Stimulated activated CD8-positive, alpha-beta memory T cell treated with anti-CD3 and anti-CD28 coated beads, Interleukin-15, amount 100 ng/mL, for 48 hours (primary cell): ENCODE results near the gene LEMD1.
"Not testable (repeated sequence)": the region's sequence is repeated elsewhere in the genome, so short reads cannot be mapped to it uniquely, and the experiment has no call there.

Experiments
- DNase-seq, 2 donors: peaks; one replicate each; pipeline ENCODE4 v3.0.0-alpha.2; 2020; ENCODE audit warnings: low read depth in 2 of 2

Gene LEMD1

DNA sequence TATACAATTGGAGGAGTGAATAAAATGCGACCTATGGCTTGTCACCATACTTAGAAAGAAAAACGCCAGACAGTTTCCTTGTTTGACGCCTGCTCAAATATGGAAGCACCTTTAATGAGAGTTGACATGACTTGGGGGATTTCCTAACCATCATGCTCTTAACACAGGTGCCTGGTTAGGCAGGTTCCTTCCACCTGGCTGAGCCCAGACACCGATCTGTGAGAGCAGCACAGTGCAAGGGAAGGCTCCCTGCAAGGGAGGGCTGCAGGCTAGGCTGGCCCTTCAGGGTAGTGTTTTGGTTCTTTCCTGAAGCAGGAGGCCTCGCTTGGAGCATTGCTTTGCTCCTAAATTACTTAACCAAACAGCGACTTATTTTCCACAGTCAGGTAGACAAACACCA is 40.6 kb downstream of the LEMD1 start:
- no peak for DNase-seq

DNA sequence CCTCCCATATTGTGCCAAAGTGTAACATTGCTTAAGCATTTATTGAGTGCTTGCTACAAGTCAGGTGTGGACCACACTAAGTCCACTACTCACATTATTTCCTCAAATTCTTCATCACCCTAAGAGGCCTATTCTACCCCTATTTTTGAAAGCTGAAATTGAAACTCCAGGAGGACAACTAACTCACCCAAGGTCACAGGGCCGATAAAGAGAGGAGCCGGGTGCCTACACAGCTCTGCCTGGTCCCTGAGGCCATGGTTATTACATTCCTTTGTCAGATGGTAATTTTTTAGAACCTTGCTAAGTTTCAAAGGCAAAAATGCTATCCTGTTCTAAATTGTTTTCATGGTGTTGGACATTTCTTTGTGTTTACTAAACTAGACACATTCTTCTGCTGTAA is 41.0 kb downstream of the LEMD1 start:
- no peak for DNase-seq

DNA sequence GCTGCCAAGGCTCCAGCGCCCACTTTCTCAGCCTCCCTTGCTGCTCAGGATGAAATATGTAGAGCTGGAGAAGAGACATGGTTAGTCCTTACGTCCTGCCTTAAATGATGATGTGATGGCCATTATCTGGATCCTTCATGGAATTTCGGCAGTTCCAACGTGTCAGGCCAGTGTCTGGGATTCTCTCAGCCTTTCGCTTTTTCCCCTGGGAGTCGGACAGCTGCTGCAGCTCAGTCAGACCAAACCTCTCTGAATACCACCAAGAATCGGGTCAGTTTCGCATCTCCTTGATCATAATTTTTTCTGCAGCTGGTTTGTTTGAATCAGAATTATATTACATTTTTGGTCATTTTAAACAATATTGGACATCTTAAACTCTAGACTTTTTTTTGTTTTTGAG is 42.8 kb downstream of the LEMD1 start:
- no peak for DNase-seq

DNA sequence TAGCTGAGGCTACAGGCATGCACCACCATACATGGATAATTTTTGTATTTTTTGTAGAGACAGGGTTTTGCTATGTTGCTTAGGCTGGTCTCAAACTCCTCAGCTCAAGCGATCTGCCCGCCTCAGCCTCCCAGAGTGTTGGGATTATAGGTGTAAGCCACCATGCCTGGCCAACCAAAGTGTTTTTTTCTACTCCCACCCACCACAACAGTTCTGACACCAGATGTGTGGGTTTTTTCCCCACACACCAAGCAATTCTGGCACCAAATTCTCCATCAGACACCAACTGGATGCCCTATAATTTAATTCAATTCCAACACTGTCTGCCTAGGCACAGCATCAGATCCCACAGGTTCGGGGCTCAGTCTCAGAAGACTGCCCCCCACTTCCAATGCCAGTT is 44.5 kb downstream of the LEMD1 start:
- DNase-seq = no peak

DNA sequence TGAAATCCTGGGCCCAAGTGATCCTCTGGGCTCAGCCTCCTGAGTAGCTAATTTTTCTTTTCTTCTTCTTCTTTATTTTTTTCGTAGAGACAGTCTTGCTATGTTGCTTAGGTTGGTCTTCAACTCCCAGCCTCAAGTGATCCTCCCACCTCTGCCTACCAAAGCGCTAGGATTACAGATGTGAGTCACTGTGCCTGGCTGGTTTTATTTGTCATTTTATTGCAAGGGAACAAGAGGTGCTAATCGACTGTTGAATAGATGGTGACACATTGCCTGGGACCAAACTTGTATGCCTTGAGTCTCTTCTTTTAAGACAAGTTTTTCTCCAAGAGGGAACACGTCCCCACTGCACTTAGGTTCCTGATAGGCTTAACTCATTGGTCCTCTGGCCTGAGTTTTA is 45.1 kb downstream of the LEMD1 start:
- DNase-seq = no peak

DNA sequence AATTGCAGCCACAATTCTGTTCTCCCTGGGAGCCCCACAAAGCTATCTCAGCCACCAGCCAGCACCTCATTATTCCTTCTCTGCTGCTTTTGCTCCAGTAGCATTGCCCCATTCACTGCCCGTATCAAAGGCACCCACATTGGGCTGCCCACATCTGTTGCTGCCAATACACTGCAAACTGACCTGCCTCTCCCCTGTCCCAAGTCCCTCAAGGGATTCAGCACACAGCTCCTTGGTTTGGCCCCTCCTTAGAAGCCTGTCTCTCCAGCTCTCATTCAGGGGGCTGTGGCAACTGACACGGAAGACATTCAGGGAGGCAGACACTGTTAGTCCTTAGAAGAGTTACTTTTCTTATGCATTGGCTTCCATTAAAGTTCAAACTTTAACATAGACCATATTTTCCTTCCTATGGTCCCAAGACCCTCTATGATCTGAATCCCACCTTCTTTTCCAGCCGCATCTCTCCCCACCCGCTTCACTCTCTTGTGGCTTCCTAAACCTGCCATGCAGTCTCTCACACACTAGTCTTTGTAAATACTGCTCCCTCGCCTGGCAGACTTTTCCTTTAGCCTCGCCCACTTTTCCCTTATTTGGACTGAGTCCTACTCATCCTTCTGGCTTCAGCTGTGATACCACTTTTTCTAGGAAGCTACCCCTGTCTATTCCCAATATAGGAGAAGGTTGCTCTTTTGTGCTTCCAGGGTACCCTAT is 45.9 kb downstream of the LEMD1 start:
- no peak for DNase-seq

DNA sequence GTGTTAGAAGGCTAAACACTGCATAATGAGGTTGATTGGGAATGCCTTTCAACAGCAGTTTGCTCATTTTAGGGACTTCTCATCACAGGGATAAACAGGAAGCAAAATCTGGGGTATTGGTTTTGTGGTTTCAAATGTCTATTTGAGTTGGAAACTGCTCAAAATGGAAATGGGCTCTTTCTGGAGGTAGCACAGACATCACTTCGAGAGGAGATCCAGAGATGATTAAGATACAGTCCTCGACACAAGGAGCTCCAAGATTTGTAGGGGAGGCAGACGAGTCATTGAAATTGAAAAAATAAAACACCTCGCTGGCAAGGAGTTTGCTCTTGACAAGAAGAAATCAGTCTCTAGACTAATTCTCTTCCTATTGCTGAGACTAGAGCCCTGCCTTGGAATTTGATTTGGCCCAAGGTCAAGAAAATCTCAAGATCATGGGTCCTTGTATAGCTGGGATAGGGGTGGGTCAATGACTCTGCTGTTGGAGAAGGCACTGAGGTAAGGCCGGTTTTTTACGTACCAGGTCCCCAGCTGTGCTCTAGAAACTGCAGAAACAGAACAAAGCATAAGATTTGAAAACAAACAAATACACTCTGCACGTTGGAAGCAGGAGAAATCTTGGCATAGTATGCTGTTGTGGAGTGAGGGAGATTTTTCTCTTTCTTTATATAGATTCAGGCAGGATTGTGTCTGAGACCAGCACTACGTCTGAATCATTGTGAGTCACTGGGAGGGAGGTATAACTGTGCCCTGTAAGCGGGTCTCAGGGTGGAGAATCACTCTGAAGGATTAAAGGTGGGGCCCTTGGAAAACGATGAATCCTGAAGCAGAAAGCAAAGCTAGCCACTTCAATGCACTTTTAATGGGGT is 47.4 kb downstream of the LEMD1 start:
- DNase-seq = no peak

DNA sequence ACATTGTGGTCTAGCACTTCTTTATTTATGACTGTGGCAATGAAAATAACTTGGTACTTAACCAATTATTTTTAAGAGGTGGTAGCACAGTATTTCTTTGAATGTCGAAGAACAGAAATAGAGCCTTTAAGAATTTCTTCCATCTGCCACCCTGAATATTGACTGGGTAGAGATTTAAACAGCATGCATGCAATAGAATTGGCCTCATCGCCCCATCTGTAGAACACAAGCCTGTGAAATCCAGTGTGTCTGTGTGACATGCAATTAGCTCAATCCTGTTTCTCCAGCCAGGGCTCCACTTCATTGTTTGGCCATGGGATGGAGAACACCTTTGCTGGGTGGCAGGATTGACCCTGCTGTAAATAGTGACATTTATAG is 48.1 kb downstream of the LEMD1 start:
- DNase-seq = no peak

DNA sequence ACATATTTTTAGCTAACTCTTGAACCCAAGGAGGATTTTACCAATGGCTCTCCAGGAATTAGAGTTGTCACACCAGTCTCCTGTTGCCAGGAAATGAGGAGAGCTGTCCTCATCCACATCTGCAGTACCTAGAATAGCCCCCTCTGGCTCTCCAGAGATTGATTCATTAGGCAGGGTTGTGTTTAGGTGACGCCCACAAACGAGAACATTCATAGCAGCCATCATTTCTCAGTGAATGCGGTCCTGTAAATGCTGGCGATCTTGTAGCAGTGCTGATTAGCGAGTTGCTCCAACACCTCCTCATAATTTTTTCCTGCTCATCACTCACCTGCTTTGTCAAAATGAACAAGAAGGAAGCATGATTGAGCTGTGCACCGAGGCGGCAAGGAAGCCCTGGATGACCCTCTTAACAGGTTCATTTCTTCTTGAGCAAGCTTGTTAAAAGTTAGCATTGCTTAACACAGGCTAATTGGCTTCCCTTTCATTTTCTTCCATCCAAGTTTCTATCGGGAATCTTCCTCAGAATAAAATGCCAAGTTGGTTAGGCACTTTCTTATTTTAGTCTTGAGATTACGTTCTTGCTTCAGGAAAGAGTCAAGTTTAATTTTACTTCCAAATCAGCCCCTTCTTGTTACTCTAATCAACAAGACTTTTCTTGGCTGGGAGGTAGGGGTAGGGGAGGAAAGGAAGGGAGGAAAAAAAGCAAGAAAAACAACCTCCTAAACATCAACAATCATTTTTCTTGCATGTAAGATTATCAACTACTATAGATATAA is 48.6 kb downstream of the LEMD1 start:
- no peak for DNase-seq

DNA sequence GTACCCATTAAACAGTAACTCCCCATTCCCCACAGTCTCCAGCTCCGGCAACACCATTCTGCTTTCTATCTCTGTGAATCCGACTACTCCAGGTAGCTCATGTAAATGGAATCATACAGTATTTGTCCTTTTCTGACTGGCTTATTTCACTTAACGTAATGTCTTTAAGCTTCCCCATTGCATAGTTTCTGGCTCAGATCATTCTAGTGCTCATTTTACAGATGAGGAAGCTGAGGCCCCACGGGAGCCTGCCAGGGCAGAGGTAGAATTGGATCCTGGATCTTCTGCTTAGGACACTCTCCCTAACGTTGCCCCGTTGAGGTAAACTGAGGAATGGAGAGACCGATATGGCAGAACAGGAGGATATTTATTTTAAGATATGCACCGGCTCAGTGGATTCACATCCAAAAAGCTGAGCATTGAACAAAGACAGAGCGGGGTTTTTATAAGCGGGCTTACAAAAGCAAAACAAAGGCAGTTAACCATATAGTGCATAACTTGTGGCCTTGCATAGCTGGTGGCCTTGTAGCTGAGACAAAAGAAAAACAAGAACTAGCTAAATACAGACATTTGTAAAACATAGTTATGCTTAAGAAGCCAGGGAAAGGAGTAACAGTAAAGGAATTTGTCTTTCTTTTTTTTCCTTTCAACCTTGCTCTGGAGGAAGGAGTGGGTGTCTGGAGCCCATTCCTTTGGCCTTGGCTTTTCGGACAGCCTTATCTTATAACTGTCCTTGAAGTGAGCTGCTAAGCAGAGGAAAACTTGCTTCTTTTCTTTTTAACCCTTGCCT is 49.8 kb downstream of the LEMD1 start:
- DNase-seq = no peak

DNA sequence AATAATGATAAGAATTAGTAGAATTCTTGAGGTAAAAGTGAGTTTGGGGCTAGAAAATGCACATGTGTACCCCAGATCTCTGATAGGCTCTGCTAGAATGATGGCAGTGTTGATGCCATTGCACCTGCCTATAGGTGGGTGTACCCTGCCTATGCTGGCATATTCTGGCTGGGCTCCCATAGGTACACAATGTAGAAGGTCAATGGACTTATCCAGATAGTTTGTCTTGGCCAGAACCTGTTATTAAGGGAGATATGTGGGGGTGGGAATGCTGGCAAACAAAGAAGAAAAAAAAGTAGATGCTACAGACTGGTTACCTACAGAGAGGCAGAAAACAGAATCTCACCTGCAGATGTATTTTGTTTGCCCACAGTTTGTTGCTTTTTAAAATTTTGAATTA is 51.1 kb downstream of the LEMD1 start:
- no peak for DNase-seq

DNA sequence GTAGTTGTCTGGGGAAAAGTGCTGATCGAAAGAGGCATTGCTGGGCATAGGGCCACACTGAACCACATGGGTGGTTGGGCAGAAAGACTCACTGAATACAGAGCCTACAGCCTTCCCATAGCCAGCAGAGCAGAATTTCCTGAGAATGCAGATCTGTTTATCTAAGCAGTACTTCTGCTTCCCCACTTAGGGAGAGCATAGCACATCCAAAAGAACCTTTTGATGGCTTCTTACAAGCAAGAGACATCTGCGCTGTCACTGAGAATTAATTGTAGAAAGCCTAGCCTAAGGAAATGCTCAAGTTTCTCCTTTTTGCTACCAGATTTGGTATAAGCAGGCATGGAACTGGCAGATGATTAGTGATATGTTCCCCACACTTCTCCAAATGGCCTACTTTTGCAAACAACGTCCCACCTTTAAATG is 52.1 kb downstream of the LEMD1 start:
- DNase-seq = no peak

DNA sequence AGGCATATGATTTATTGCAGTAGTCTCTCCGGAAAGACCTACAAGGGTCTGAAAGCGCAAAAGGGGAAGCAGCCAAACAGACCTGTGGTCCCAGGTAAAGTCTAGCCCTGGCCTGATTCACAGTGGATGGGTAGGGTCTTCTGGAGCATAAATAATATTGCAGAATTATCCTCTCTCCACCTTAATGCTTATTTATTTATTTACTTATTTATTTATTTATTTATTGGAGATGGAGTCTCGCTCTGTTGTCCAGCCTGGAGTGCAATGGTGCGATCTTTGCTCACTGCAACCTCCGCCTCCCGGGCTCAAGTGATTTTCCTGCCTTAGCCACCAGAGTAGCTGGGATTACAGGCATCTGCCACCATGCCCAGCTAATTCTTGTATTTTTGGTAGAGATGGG is 53.4 kb downstream of the LEMD1 start:
- no peak for DNase-seq

DNA sequence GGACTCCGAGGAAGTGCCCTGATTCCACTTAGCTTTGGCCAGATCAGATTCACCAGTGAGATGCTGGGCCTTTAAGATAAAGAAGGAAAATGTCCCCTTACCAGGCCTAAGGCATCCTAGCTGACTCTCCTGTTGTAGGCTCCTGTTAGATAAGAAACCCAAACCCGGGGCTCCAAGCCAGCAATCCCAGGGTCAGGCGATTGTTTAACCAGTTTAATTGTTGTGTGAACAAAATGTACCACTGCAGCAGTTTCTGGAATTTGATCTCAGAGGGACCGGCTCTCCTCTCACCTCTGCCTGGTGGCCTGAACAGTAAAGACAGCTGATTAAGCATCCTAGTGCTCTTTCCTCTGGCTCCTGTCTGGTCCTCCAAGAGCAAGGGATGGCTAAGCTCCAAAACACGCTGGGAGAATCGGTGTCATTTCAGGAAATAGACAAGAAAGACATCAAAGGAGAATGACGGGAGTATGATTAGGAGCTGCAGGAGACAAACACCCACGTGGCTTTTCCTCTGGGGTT is 55.9 kb downstream of the LEMD1 start:
- no peak for DNase-seq

DNA sequence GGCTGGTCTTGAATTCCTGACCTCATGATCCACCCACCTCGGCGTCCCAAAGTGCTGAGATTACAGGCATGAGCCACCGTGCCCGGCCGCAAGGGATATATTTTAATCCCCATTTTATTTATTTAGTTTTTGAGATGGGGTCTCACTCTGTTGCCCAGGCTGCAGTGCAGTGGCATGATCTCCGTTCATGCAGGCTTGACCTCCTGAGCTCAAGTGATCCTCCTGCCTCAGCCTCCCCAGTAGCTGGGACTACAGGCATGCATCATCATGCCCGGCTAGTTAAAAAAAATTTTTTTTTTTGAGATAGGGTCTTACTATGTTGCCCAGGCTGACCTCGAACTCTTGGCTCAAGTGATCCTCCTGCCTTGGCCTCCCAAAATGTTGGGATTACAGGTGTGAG is 56.8 kb downstream of the LEMD1 start:
- DNase-seq = not testable (repeated sequence)

DNA sequence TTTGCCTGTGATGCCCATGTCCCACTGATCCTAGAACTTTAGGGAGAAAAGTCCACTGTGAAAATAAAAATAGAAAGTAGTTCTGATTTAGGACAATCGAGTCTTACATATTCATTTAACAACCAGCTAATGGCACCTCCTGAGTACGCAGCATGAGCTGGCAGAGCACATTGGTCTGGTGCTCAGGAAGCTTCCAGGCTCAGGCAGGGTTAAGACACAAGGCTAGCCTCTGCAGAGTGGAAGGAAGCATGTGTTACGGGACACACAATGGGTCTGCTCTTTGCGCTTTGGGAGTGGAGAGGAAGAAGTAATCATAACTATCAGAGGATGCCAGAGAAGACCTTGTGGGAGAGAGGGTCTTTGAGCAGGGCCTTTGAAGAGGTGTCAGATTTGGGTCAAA is 61.0 kb downstream of the LEMD1 start:
- DNase-seq = no peak

DNA sequence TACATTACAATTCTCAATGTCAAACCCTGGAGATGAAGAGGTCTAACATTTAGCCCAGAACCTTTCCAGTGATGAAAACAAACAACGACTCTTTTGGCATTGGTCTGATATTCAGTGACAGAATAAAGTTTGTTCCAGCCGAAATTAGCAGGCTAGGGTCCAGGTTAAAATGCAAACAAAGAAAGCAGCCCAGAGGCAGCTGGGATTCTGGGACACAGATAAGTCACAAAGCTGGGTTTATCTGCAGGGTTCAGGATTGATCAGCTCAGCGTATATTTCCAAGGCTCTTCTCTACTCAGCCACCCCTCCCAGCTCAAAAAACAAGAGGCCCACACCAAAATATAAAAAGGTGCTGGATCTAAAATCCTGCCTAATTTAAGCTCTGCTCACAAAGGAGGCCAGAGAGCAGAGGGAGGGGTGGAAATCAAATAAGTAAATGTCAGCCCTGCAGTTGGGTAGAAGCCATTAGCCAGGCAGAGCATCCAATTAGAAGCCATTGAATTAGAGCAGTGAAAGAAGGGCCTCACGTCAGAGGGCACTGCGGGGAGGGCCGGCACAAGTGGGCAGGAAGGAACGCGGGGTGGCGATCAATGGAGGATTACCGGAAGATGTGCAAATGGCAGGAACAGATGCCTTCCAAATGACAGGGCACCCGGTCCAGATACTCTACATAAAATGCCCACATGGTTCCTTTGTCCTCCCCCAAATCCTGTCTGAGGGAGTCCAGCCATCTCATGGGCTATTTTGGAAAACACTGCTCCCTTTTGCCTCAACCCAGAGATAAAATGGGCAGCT is 61.9 kb downstream of the LEMD1 start:
- no peak for DNase-seq

DNA sequence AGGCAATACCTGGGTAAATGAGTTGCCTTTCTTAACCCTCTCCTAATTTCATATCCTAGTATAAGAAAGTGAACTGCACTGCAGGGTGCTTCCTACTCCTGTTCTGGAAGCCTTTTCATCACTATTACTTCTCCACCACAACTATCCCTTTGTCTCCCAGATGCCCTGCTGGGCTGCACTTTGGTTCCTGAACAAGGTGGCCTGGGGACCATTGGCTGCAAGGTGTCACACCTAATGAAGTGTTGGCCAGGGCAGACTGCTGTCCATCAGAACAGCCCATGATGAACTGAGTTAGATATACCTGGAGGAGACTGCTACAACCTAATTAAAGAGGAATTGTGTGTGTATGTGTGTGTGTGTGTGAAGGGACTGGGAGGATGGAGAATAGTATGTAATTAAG is 63.3 kb downstream of the LEMD1 start:
- DNase-seq = no peak

DNA sequence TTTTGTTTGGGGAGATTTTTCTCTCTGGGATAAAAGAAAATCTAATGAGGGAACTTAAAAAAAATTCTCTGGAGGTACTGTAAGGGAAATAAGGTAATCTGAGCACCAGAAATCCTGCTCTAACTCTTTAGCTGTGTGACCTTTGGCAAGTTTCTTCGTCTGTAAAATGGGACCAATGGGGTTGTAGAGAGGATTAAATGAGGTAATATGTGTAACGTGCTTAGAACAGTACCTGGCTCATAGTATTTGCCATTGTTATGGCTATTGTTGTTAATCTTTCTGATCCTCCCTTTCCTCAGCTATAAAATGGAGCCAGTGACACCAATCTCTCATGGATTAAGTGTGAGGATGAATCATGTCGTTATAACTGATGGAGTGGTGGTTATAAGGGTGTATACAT is 64.3 kb downstream of the LEMD1 start:
- no peak for DNase-seq

DNA sequence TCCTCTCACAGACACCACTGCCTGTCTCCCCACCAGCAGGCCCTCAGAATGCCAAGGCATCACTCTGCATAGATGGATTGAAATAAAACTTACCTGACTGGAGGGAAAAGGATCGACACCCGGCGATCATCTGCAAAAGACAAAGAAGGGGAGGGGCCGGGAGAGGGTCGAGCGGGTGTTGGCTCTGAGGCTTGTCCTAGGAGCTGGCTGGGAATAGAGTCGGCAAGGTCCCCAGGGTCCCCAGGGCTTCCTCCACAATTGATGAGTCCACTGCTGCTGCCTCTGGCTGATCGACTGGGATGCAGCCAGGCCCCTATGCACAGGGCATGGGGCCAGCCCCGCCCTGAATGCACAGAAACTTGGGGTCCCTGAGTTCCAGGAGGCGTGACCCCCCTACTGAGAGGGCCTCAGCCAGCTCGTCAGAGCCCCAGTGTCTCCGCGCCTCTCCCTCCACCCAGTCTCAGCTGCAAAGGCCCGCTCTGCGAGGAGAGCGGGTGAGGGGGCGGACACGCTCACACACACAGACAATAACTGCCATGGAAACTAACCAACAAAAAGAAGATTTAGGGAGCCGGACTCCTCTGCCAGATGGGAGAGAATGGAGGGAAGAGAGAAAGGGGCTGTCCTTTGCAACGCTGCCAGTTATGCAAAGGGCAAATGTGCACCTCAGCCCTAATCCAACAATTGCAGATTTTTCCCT is 65.3 kb downstream of the LEMD1 start, which contains the start of gene KLHDC8A:
Gene KLHDC8A, minus strand, starts transcription at position 483 of the 700 bp plus-strand sequence. CDS start 13,318 bp downstream, outside the sequence.
- DNase-seq = no peak
